ENCODE data around the gene LRIG3.

- TF ChIP-seq, protein P1, sequence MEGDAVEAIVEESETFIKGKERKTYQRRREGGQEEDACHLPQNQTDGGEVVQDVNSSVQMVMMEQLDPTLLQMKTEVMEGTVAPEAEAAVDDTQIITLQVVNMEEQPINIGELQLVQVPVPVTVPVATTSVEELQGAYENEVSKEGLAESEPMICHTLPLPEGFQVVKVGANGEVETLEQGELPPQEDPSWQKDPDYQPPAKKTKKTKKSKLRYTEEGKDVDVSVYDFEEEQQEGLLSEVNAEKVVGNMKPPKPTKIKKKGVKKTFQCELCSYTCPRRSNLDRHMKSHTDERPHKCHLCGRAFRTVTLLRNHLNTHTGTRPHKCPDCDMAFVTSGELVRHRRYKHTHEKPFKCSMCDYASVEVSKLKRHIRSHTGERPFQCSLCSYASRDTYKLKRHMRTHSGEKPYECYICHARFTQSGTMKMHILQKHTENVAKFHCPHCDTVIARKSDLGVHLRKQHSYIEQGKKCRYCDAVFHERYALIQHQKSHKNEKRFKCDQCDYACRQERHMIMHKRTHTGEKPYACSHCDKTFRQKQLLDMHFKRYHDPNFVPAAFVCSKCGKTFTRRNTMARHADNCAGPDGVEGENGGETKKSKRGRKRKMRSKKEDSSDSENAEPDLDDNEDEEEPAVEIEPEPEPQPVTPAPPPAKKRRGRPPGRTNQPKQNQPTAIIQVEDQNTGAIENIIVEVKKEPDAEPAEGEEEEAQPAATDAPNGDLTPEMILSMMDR (IDR thresholded peaks at IDR 0.05; ENCODE audit: insufficient read depth, low read length): no peak
- TF ChIP-seq SPI1 (IDR thresholded peaks at IDR 0.05; ENCODE audit: borderline replicate concordance, low read depth) (no peak), GABPA (IDR thresholded peaks at IDR 0.05; ENCODE audit: low read depth) (no peak), POLR2AphosphoS5 (IDR thresholded peaks at IDR 0.05; ENCODE audit: low read depth) (no peak)
These were observed 62.3 kb downstream of the LRIG3 start for GRCh38 chr12:58858030-58858429.
